Subcutaneous adipose tissue (tissue), 4 donors: ENCODE data around the gene EXOG. TPM values are rescaled to one million over a fixed set of nuclear protein-coding genes. Genes with fewer than 3 reads are reported as not detected.

Experiments
- small RNA-seq: library from RNA; depleted of rRNA; stranded (forward); fragments of <200 nt; gene quantifications from one replicate; pipeline ENCODE3, GENCODE V24; 2016
- total RNA-seq, 4 donors: library from RNA; depleted of rRNA; stranded (reverse); fragments of >200 nt; gene quantifications; one replicate each; pipeline ENCODE4 v1.1.0, GENCODE V29; 2016

The EXOG gene
- total RNA-seq, 4 donors from 2014 or later, result 5.9 to 8.5 (median 6.7) TPM

Small RNAs within 50 kb of the gene (small RNA-seq; reads per million reads assigned to genes)
- gene RF00019, result 0.49 reads per million

Other genes starting within 250 kb of the EXOG start
- under 1 TPM in 1 of 4 donors, not detected in 3; 0.51 TPM for gene SLC22A13, start 230.5 kb upstream of the EXOG start, total RNA-seq
- not detected for gene SLC22A14, start 214.0 kb upstream of the EXOG start, total RNA-seq
- 1 to 10 TPM; 3.0 to 3.7 (median 3.3) TPM for gene XYLB, start 149.6 kb upstream of the EXOG start, total RNA-seq
- gene ACVR2B, start 42.5 kb upstream of the EXOG start, total RNA-seq, result 10 to 100 TPM in 1 of 4 donors, 1 to 10 TPM in 3; 3.8 to 15.1 (median 5.7) TPM
- gene SCN5A, start 153.3 kb downstream of the EXOG start, total RNA-seq, result under 1 TPM in 1 of 4 donors, not detected in 3; 0.19 TPM